GM12878 (cell line): ENCODE results near the gene CAMK2A.

Experiments
- BRCA1 ChIP-seq: IDR thresholded peaks from 2 replicates; pipeline ENCODE4 v1.6.1; 2011; ENCODE audit warnings: low read depth, low read length, improper control_type of control experiment
- CBX5 ChIP-seq: sonication (generic); IDR thresholded peaks from 2 replicates; pipeline ENCODE4 v1.6.1; 2016; ENCODE audit warnings: low read depth, moderate library complexity, mild to moderate bottlenecking, inconsistent platforms
- CTCF ChIP-seq, 3 experiments: IDR thresholded peaks in 2 of 3; conservative IDR thresholded peaks in 1 of 3; 2 replicates each; pipeline ENCODE4 v1.5.1; 2011; ENCODE audit warnings: low read depth in 3 of 3, low read length in 3 of 3, mild to moderate bottlenecking in 3 of 3, control low read depth in 2 of 3, moderate library complexity in 2 of 3, inconsistent platforms in 1 of 3, mixed read lengths in 1 of 3; ENCODE audit not compliant: control insufficient read depth in 2 of 3, insufficient read depth in 1 of 3; ENCODE audit errors: extremely low read depth in 1 of 3
- ESRRA ChIP-seq: IDR thresholded peaks from 2 replicates; pipeline ENCODE4 v1.6.1; 2012; ENCODE audit warnings: mild to moderate bottlenecking, low read length, improper control_type of control experiment
- FOS ChIP-seq: IDR thresholded peaks from 3 replicates; pipeline ENCODE4 v1.6.1; 2011; ENCODE audit warnings: borderline replicate concordance; ENCODE audit not compliant: insufficient read length; ENCODE audit errors: extremely low read depth
- MEF2A ChIP-seq: IDR thresholded peaks from 2 replicates; pipeline ENCODE4 v1.6.1; 2011; ENCODE audit warnings: low read depth, mild to moderate bottlenecking, low read length, moderate library complexity; ENCODE audit not compliant: insufficient read depth
- NBN ChIP-seq: fragments of 450-650 bp; IDR thresholded peaks from 2 replicates; pipeline ENCODE4 v1.6.1; 2016
- POLR2A ChIP-seq: IDR thresholded peaks from 2 replicates; pipeline ENCODE4 v1.6.1; 2011; ENCODE audit warnings: low read depth, mild to moderate bottlenecking, low read length
- POLR2AphosphoS5 ChIP-seq: IDR thresholded peaks from 2 replicates; pipeline ENCODE4 v1.6.1; 2011; ENCODE audit warnings: mild to moderate bottlenecking, low read length, inconsistent platforms
- SIN3A ChIP-seq: IDR thresholded peaks from 2 replicates; pipeline ENCODE4 v1.6.1; 2012; ENCODE audit warnings: low read depth, low read length, improper control_type of control experiment
- ZZZ3 ChIP-seq: IDR thresholded peaks from 2 replicates; pipeline ENCODE4 v1.6.1; 2011; ENCODE audit warnings: low read depth; ENCODE audit not compliant: control insufficient read depth, insufficient read length

GRCh38 chr5:150288791-150289190, 782 bp downstream of the CAMK2A start:
- TF ChIP-seq ZZZ3 (no peak), NBN (no peak), ESRRA (no peak), CBX5 (no peak), MEF2A (no peak), SIN3A (no peak), FOS (no peak), POLR2A (no peak), POLR2AphosphoS5 (no peak), CTCF (IDR thresholded peaks at IDR 0.05 in 2 of 3, conservative IDR thresholded peaks at IDR 0.05 in 1 of 3; ENCODE audit: control insufficient read depth in 2 of 3, extremely low read depth in 1 of 3, insufficient read depth in 1 of 3, low read depth in 3 of 3, low read length in 3 of 3) (no peak), BRCA1 (no peak)
